Thyroid gland (tissue), 4 donors: Measurements from ENCODE around the gene DSTN. TPM values are rescaled to one million over a fixed set of nuclear protein-coding genes. Genes with fewer than 3 reads are reported as not detected.

Source experiments
- DNase-seq, 2 donors: peaks; one replicate each; pipeline ENCODE4 v3.0.0-alpha.2; 2019
- H3K27ac ChIP-seq, 3 donors: fragments of 200-600 bp; sonication (generic); 1 replicate in 2 of 3; 2 replicates in 1 of 3; pipeline ENCODE4 v1.5.1; 2016 to 2019; ENCODE audit warnings: mild to moderate bottlenecking in 1 of 3, moderate library complexity in 1 of 3
- H3K27me3 ChIP-seq: fragments of 200-600 bp; sonication (generic); one replicate; pipeline ENCODE4 v1.5.1; 2019
- H3K36me3 ChIP-seq, 2 donors: fragments of 200-600 bp; sonication (generic); one replicate each; pipeline ENCODE4 v1.5.1; 2016 to 2019
- H3K4me1 ChIP-seq, 2 donors: fragments of 200-600 bp; sonication (generic); one replicate each; pipeline ENCODE4 v1.5.1; 2017 to 2019
- H3K4me3 ChIP-seq, 3 donors: fragments of 200-600 bp; sonication (generic); replicated peaks in 1 of 3; 1 replicate in 2 of 3; 2 replicates in 1 of 3; pipeline ENCODE4 v1.5.1; 2016; ENCODE audit warnings: mild to moderate bottlenecking in 1 of 3
- H3K9me3 ChIP-seq: fragments of 200-600 bp; sonication (generic); one replicate; pipeline ENCODE4 v1.5.1; 2017
- CTCF ChIP-seq, 6 experiments: fragments of 200-600 bp in 3 of 6; fragments of 450-650 bp in 3 of 6; sonication (generic) in 3 of 6; IDR thresholded peaks; one replicate each; pipeline ENCODE4 v1.5.1; 2016 to 2019; ENCODE audit warnings: antibody characterized with exemption in 6 of 6, mild to moderate bottlenecking in 2 of 6, inconsistent platforms in 1 of 6, moderate library complexity in 1 of 6
- POLR2A ChIP-seq, 2 donors: fragments of 450-650 bp; IDR thresholded peaks; one replicate each; pipeline ENCODE4 v1.6.1; 2017; ENCODE audit warnings: antibody characterized with exemption in 2 of 2, mild to moderate bottlenecking in 2 of 2, moderate library complexity in 1 of 2
- WGBS, 2 donors: methylation state at CpG; one replicate each; pipeline ENCODE4 v1.1.5; 2017; 5-methylcytosine and 5-hydroxymethylcytosine counted together
- intact Hi-C: fragments of 100-400 bp; cut with DNase I; formaldehyde crosslinking; loops from one replicate; pipeline ENCODE4 v1.15.1; 2023
- total RNA-seq, 4 donors: library from RNA; depleted of rRNA; stranded (reverse); fragments of >200 nt; gene quantifications; one replicate each; pipeline ENCODE4 v1.2.3, GENCODE V29; 2016

The DSTN gene
- total RNA-seq, 4 donors from 2014 or later, result 504 to 681 (median 560) TPM

- H3K4me3 ChIP-seq, result no peak overlapping the region
- no peaks in the 10 kb centered on the region for H3K27me3 ChIP-seq
- 75 to 76% methylated on average over 2 of the region's 2 CpGs for WGBS, 2 donors
- H3K27ac ChIP-seq, result peak overlapping the region; percentile 94 to 99 (median 98)
- H3K9me3 ChIP-seq, result no peaks in the 10 kb centered on the region
- no peak for TF ChIP-seq POLR2A (IDR thresholded peaks at IDR 0.05)
- TF ChIP-seq CTCF (IDR thresholded peaks at IDR 0.05), result no peak
- DNase-seq, result no peak
- H3K36me3 ChIP-seq, result no peaks in the 10 kb centered on the region
- intact Hi-C loops, result no loop called here
- H3K4me1 ChIP-seq, result peaks cover 68 to 70% of the 10 kb centered on the region in 2 donors
Measured at GRCh38 chr20:17586250-17586649, 16.4 kb downstream of the DSTN start.

- Histone ChIP-seq H3K36me3 (no peaks in the 10 kb centered on the region), H3K27ac (peak overlapping the region; percentile 94 to 99 (median 98)), H3K27me3 (no peaks in the 10 kb centered on the region), H3K4me1 (peaks cover 77 to 79% of the 10 kb centered on the region in 2 donors), H3K9me3 (no peaks in the 10 kb centered on the region), H3K4me3 (no peak overlapping the region)
- WGBS, 2 donors, result 85 to 93% methylated on average over 1 of the region's 1 CpG
- intact Hi-C loops, result no loop called here
- peak; percentile 59 to 72 for DNase-seq
- TF ChIP-seq CTCF (IDR thresholded peaks at IDR 0.05) (no peak), POLR2A (IDR thresholded peaks at IDR 0.05) (peak in 1 of 2 donors; percentile 51)
Measured at GRCh38 chr20:17587148-17587547, 17.3 kb downstream of the DSTN start.

GRCh38 chr20:17587824-17588223, 17.9 kb downstream of the DSTN start:
- TF ChIP-seq CTCF (IDR thresholded peaks at IDR 0.05) (no peak), POLR2A (IDR thresholded peaks at IDR 0.05) (no peak)
- no peak for DNase-seq
- intact Hi-C loops, result no loop called here
- H3K9me3 ChIP-seq, result no peaks in the 10 kb centered on the region
- H3K4me3 ChIP-seq, result no peak overlapping the region
- H3K27ac ChIP-seq, result peak overlapping the region; percentile 94 to 99 (median 98)
- H3K27me3 ChIP-seq, result no peaks in the 10 kb centered on the region
- H3K4me1 ChIP-seq, result peaks cover 83 to 86% of the 10 kb centered on the region in 2 donors
- H3K36me3 ChIP-seq, result no peaks in the 10 kb centered on the region
- WGBS, 2 donors, result 49 to 73% methylated on average over 3 of the region's 3 CpGs

- Histone ChIP-seq H3K27ac (peak overlapping the region; percentile 94 to 99 (median 98)), H3K27me3 (no peaks in the 10 kb centered on the region), H3K4me3 (no peak overlapping the region), H3K36me3 (no peaks in the 10 kb centered on the region), H3K9me3 (no peaks in the 10 kb centered on the region), H3K4me1 (peaks cover 90 to 98% of the 10 kb centered on the region in 2 donors)
- intact Hi-C loops, result no loop called here
- peak; percentile 61 to 62 for DNase-seq
- 56 to 63% methylated on average over 8 of the region's 8 CpGs for WGBS, 2 donors
- peak in 1 of 2 donors; percentile 46 for TF ChIP-seq POLR2A (IDR thresholded peaks at IDR 0.05)
- no peak for TF ChIP-seq CTCF (IDR thresholded peaks at IDR 0.05)
Measured at GRCh38 chr20:17589161-17589834, 19.4 kb downstream of the DSTN start.

- Histone ChIP-seq H3K4me1 (peaks cover 91 to 97% of the 10 kb centered on the region in 2 donors), H3K27ac (peak overlapping the region; percentile 94 to 99 (median 98)), H3K9me3 (no peaks in the 10 kb centered on the region), H3K4me3 (no peak overlapping the region), H3K36me3 (no peaks in the 10 kb centered on the region), H3K27me3 (no peaks in the 10 kb centered on the region)
- no peak for DNase-seq
- intact Hi-C loops, result no loop called here
- no peak for TF ChIP-seq CTCF (IDR thresholded peaks at IDR 0.05)
- TF ChIP-seq POLR2A (IDR thresholded peaks at IDR 0.05), result peak in 1 of 2 donors; percentile 72
- WGBS, 2 donors, result 17 to 29% methylated on average over 1 of the region's 1 CpG
Measured at GRCh38 chr20:17590245-17590644, 20.4 kb downstream of the DSTN start.
